ENCODE data around the gene HMX1.

Gene HMX1

GRCh38 chr4:8820178-8821102 is 51.2 kb downstream of the HMX1 start:
- no peak for DNase-seq (ENCODE audit: low read depth in 1 of 2, low spot score in 1 of 2)

GRCh38 chr4:8819473-8820177 is 52.0 kb downstream of the HMX1 start:
- DNase-seq (ENCODE audit: low read depth in 1 of 2, low spot score in 1 of 2), result no peak

GRCh38 chr4:8819019-8819418 is 52.6 kb downstream of the HMX1 start:
- DNase-seq (ENCODE audit: low read depth in 1 of 2, low spot score in 1 of 2), result no peak

- no peak for DNase-seq (ENCODE audit: low read depth in 1 of 2, low spot score in 1 of 2)
Measured at GRCh38 chr4:8818063-8818881, 53.4 kb downstream of the HMX1 start.

- no peak for DNase-seq (ENCODE audit: low read depth in 1 of 2, low spot score in 1 of 2)
Measured at GRCh38 chr4:8817813-8818062, 53.9 kb downstream of the HMX1 start.

GRCh38 chr4:8817096-8817812 is 54.4 kb downstream of the HMX1 start:
- no peak for DNase-seq (ENCODE audit: low read depth in 1 of 2, low spot score in 1 of 2)
